LNCAP (cell line): ENCODE data around the gene KIAA1217.

ENCODE experiments used
- TF ChIP-seq, protein P1 (sequence below): fragments of 450-650 bp; IDR thresholded peaks from 2 replicates; pipeline ENCODE4 v1.5.1; 2017; ENCODE audit warnings: mild to moderate bottlenecking

The KIAA1217 gene

DNA sequence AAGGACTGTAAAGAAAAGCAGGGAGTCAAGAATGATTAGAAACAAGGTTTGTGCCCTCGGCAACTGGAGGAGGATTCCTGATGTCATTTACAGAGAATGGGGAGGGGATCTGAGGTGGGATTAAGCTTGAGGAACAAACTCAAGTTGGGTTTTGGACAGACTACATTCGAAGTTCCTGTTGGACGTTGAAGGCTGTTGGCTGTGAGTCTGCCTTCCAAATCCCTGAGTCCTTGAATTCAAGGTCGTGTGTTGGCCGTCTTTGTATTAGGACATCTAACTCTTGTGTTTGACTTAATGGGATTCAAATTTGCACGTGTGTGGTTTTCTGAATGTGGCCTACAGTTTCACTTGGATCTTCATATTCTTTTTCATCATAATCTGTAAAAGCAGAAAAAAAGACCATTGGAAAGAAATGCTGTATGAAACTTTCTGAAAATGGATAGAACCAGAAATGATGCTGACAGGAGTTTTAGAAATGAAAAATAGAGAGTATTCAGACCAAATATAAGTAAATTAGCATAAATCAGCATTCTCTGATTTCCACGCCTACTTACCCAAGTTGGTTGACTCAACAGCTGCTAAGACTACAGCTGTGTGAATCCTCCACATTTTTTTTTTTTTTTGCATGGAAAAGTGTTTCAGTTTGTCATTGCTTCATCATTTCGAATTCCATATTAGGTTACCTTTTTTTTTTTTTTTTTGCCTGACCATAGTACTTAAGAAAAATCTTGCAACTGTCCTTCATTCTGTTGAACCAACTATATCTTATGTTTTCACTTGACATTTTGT lies 94.8 kb downstream of the KIAA1217 start:
- TF ChIP-seq, protein P1, sequence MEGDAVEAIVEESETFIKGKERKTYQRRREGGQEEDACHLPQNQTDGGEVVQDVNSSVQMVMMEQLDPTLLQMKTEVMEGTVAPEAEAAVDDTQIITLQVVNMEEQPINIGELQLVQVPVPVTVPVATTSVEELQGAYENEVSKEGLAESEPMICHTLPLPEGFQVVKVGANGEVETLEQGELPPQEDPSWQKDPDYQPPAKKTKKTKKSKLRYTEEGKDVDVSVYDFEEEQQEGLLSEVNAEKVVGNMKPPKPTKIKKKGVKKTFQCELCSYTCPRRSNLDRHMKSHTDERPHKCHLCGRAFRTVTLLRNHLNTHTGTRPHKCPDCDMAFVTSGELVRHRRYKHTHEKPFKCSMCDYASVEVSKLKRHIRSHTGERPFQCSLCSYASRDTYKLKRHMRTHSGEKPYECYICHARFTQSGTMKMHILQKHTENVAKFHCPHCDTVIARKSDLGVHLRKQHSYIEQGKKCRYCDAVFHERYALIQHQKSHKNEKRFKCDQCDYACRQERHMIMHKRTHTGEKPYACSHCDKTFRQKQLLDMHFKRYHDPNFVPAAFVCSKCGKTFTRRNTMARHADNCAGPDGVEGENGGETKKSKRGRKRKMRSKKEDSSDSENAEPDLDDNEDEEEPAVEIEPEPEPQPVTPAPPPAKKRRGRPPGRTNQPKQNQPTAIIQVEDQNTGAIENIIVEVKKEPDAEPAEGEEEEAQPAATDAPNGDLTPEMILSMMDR, result no peak

DNA sequence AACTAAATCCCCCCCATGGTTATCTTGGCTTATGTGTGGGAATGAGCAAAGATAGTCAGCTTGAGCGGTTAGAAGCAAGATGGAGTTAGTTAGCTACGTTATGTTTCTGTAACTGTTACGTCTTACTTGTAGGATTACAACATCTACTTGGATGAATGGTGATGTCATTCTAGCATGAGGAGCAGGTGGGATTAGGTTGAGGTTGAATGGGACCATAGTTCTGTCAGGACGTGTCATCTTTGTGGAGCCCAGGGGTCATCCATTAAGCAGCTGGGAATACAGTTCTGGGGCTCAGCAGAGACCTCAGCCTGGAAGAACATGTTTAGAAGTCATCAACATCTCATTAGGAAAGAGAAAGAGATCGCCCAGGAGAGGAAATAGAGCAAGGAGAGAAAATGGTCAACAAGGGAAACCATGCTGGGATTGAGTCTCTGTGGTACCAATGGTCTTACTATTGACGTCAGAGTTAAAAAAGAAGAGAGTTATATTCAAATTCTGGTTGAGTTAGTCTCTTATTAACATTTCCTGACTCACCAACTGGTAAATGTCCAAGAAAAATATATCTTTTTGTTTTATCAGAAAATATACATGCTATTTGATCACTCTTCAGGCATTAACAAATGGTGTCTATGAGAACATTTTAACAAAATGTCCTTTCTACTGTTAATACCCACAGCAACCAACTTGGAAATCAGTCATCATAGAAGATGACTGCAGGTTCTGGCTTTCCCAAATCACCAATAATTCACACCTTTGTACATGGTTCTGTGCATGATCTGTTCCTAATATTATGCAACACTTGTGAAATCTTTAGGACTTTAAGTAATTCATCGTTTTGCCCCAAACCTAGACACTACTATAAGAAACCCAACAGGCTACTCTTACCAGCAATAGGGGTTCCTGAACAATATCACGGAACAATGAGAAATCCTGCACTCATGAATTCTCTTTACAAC lies 96.9 kb downstream of the KIAA1217 start:
- TF ChIP-seq, protein P1, result no peak

DNA sequence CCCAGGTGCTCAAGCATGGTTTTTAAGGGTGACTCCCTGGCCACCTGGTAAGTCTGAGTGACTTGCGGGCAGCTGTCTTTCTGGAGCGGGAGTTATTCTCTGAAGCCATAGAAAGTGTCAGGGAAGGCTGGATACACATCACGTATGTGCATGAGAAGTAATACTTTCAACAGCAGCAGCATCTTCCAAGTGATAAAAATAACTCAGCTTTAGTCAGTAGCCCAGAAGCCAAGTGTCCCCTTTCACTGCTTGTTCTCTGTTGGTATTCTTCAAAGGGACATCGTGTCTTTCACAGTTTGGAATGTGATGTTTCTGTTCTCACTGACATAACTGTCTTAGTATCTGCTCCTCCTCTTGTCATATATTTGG lies 97.6 kb downstream of the KIAA1217 start:
- TF ChIP-seq, protein P1, result no peak

DNA sequence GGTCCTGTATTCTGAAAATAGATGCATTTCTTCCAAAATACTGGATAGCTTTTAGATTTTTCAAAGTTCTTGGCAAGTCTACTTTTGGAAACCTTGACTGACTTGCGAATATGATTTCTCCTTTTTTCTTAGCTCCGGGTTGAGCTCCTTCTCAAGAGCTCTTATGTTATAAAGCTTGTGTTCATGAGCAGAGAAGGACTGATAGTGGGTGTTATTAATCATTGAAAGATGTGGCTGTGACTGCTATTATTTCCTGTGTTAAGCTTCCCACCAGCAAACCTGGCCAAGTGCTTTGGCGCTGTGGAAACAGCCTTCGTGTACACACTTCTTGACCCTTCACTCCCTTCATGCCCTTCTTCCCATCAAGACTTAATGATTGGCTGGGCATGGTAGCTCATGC lies 98.2 kb downstream of the KIAA1217 start:
- TF ChIP-seq, protein P1, result no peak

DNA sequence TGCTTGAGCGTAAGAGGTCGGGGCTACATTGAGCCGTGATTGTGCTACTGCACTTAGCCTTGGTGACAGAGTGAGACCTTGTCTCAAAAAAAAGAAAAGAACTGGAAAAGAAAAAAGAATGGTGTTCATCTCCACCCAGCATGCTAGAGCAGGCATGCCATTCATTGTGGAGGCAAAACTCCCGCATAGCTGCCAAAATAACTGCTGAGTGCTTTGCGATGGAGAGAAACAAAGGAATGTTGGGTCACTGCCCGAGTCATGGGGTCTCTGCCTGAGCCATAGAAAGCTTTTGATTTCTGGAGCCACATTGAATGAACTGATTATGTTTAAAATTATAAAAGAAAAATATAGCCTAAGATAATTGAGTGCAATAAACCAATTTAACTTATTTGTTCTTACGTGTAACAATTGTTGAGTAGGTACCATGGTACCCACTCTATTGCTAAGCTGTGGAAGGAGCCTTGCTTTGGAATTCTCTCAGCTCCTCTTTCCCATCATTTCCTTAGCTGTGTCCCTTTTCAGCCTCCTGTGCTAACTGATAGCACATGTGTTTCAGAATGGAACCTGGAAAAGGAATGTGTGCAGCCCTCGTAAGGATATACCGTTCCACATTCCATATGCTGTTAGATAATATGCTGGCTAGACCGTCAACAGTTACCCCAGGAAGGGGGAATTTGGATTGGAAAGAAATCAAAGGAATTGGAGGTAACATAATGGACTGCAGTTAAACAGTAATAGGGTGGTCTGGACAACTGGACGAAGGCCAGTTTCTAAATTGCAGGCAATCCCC lies 99.0 kb downstream of the KIAA1217 start:
- TF ChIP-seq, protein P1, result no peak

DNA sequence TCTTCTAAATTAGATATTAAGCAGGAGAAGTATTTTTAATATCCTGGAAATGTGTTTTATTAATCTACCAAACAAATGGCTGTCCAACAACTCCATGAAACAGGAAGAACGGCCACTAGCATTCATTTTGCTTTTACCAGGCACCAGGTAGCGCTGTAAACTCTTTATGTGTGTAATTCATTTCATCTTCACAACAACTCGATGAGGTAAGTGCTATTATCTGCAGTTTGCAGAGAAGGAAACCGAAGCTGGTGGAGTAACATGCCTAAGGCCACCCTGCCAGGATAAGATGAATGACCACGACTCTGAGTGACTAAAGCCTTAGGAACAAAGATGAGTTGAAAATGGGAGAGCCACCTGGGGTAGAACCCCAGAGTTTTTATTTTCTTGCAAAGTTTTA lies 101.2 kb downstream of the KIAA1217 start:
- TF ChIP-seq, protein P1, result no peak

DNA sequence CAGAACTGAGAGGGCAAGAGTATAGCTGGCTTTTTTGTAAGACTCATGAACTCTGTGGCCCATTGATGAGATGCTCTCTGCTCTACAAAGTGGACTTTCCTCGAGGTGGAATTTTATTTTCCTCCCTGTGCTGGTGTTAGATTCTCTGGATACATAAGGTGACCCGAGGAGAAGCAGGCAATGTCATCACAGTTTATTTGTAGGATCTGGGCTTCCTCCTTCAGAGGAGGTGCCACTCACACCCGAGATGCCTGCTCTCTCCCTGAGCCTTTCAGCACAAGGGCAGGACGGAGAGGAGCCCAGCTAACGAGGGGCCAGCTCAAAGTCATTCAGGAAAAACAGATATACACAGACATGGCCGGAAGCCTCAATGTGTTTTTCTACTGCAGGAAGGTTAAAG lies 103.0 kb downstream of the KIAA1217 start:
- TF ChIP-seq, protein P1, result no peak
